Activated CD4-positive, alpha-beta T cell treated with anti-CD3 and anti-CD28 coated beads for 1 hour (primary cell): ENCODE measurements around the gene GJB5.

Experiments
- DNase-seq: peaks from one replicate; pipeline ENCODE4 v3.0.0-alpha.2; 2020

Gene GJB5

GRCh38 chr1:34777519-34778321 lies 22.9 kb downstream of the GJB5 start:
- DNase-seq = no peak

DNA sequence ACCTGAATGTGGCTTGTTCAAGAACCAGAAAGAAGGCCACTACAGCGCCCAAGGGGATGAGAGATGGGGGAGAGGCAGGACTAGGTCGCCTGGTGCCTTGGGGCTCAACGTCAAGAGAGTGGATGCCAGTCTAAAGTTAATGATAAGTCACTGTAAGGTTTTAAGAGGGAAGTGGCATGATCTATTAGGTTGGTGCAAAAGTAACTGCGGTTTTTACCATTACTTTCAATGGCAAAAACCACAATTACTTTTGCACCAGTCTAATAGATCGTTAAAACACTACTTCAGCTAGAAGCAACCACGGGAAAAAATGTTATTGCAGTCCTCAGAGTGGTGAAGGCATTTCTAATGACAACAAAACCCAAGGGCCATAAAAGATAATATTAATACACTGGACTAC lies 23.5 kb downstream of the GJB5 start:
- no peak for DNase-seq

GRCh38 chr1:34779005-34779404 lies 24.2 kb downstream of the GJB5 start:
- no peak for DNase-seq

DNA sequence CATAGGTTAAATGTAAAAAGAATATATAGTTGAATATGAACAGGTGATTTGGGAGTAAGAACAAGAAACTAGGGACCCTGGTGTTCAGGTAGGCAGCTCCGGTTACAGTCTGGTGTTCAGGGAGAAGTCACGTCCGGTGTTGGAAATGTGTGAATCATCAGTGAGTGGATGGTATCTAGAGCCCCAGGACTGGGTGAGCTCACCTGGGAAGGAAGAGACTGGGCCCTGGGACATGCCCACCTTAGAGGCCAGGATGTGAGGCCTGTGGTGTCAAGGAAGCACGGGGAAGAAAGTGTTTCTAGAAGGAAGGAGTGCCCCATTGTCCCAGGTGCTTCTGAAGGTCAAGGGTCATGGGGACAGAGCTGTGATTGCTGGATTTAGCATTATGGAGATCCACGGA lies 24.7 kb downstream of the GJB5 start:
- no peak for DNase-seq

DNA sequence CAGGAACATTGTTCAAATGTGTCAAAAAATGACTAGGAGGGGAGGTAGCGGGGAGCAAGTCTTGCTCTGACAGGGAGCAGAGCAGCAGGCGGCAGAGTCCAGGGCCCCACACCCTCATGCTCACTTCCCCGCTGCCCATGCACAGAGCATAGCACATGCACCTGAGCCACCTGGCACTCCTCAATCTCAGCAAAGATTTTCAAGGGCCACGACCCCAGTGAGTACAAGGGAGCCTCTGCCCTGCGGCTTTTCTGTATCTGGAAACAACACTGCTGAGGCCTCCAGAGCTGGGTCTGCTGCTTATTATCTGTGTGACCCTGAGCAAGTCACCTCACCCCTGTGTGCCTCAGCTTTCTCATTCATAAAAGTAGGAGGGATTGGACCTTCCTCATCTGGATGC lies 25.1 kb downstream of the GJB5 start:
- no peak for DNase-seq

DNA sequence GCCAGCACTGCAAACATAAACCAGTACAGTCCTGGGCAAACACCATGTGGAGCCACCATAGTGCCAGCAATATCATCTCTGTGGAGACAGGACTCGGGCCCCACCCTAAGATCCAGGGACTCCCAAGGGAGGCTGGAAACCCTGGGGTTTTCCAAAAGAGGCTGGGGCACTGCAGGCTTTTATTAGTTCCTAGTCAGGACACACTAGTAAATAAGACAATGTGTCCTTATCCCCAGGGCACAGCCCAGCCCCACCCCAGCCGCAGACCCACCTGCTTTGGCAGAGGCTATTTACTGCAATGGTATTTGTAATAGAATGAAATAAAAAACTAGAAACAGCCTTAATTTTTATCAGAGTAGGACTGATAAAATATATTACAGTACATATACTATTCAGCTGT lies 25.7 kb downstream of the GJB5 start:
- DNase-seq = no peak

- DNase-seq = no peak
These were observed 26.4 kb downstream of the GJB5 start, which contains the start of gene GJB3 for GRCh38 chr1:34781071-34781843. Gene GJB3, plus strand, starts transcription at chr1:34781214. Its CDS starts 3,549 bp downstream, at chr1:34784763.

DNA sequence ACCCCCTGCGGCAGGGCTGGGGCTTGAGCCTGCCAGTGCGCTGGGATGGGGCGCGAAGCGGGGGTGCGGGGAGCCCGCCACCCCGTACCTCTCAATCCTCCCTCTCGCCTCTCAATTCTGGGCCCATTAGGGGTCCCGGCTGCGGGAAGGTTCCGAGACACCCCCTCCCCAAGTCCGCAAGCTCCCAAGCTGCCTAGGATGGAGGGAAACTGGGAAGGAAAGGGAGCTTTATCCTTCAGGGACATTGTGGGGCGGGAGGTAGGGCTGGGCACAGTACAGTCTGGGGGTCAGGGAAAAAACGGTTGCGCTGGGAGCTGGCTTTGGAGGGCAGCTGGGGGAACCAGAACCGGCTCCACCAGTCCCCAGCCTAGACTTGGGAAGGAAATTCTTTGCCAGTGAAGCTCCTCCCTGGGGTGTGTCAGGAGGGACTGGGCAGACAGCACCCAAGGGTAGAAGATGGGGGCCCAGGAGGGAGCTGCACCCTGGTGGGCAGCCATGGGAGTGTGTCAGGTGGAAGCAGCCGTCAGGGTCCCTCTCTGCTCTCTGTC lies 27.1 kb downstream of the GJB5 start:
- no peak for DNase-seq

DNA sequence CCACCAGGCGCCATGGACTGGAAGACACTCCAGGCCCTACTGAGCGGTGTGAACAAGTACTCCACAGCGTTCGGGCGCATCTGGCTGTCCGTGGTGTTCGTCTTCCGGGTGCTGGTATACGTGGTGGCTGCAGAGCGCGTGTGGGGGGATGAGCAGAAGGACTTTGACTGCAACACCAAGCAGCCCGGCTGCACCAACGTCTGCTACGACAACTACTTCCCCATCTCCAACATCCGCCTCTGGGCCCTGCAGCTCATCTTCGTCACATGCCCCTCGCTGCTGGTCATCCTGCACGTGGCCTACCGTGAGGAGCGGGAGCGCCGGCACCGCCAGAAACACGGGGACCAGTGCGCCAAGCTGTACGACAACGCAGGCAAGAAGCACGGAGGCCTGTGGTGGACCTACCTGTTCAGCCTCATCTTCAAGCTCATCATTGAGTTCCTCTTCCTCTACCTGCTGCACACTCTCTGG lies 29.9 kb downstream of the GJB5 start:
- no peak for DNase-seq

- no peak for DNase-seq
These were observed 30.5 kb downstream of the GJB5 start for GRCh38 chr1:34785231-34785874.

GRCh38 chr1:34785875-34786470 lies 31.1 kb downstream of the GJB5 start:
- DNase-seq = no peak

- peak; percentile 33 for DNase-seq
These were observed 31.9 kb downstream of the GJB5 start for GRCh38 chr1:34786521-34787325.

GRCh38 chr1:34787461-34788420 lies 32.9 kb downstream of the GJB5 start:
- no peak for DNase-seq

GRCh38 chr1:34790985-34791384 lies 36.1 kb downstream of the GJB5 start:
- no peak for DNase-seq

DNA sequence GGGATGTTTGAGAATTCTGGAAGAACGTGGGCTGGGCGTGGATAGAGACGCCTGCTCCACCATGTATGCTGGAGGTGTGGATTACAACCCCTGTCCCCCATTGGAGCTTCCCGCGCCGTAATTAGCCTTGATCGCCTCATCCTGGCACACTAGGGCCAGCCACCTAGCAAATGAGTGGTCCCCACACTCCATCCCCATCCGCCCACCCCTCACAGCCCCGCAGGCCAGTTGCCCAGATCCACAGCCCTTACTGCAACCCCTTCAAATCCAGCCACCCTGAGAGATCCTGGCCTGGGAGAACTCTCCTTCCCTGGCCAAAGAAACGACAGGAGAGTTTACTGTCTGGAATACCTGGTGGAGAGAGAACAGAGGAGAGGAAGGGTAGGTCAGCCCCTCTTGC lies 37.6 kb downstream of the GJB5 start:
- no peak for DNase-seq

DNA sequence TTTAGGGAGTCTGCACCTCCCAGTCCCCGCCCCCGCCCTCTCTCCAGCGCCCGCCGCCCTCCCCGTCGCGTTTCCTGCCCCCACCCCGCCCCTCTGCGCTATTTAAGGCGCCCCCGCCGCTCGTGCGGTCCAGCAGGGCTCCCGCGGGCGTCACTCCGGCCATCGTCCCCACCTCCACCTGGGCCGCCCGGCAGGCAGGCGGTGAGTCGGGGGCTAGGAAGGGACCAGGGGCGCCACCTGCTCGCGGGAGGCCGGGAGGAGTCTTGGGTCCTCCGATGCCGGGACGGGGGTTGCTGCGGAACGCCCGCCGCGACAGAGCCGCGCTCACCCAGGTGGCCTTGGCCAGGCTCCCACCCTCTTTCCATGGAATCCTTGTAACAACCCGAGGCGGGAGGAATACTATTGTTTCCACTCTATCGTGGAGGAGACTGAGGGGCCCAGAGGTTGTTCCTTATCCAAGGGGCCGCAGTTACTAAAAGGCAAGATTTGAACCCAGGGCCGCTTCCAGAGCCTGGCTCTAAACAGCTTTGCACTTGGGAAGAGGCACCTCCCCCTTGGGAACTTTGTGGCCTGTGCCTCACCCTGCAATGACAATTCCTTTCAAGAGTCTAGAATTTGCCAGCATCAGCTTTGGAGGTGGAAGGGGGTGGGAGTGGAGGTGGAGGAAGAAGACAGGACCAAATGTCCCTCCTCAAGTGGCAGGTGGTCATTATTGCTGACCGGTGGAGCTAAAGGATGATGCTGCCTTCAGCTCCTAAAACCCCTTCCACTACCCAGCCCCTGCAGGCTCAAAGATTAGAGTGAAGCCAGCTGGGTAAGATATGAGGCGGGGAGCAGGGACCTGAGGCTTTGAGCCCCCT lies 38.3 kb downstream of the GJB5 start, which contains the start of gene GJA4:
GJA4 (plus strand) TSS at position 132 of the 860 bp plus-strand sequence. CDS start 1,215 bp downstream, outside the sequence.
- DNase-seq = no peak

DNA sequence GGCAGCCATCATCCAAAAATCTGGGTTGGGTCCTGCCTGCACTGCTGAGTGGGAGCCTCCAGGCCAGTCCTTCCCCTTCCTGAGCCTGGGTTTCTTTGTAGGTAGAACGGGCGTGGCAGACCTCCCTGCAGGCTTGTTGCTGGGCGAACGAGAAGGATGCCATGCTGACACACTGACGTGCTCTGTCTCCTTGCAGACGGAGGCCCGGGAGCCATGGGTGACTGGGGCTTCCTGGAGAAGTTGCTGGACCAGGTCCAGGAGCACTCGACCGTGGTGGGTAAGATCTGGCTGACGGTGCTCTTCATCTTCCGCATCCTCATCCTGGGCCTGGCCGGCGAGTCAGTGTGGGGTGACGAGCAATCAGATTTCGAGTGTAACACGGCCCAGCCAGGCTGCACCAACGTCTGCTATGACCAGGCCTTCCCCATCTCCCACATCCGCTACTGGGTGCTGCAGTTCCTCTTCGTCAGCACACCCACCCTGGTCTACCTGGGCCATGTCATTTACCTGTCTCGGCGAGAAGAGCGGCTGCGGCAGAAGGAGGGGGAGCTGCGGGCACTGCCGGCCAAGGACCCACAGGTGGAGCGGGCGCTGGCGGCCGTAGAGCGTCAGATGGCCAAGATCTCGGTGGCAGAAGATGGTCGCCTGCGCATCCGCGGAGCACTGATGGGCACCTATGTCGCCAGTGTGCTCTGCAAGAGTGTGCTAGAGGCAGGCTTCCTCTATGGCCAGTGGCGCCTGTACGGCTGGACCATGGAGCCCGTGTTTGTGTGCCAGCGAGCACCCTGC lies 39.3 kb downstream of the GJB5 start:
- DNase-seq = no peak

GRCh38 chr1:34794790-34795180 lies 39.9 kb downstream of the GJB5 start:
- no peak for DNase-seq

GRCh38 chr1:34795916-34796315 lies 41.1 kb downstream of the GJB5 start:
- DNase-seq = no peak
